ENCODE measurements around the gene FLT4.
"Not testable (repeated sequence)": the region's sequence is repeated elsewhere in the genome, so short reads cannot be mapped to it uniquely, and the experiment has no call there.

The FLT4 gene

GRCh38 chr5:180670157-180670556 lies 20.8 kb upstream of the FLT4 start:
- DNase-seq: no peak

- DNase-seq: no peak
Measured at GRCh38 chr5:180669661-180670060, 20.3 kb upstream of the FLT4 start.

- no peak for DNase-seq
Measured at GRCh38 chr5:180668835-180669596, 19.6 kb upstream of the FLT4 start.

- DNase-seq: no peak
Measured at GRCh38 chr5:180666812-180667211, 17.4 kb upstream of the FLT4 start.

GRCh38 chr5:180665682-180666404 lies 16.4 kb upstream of the FLT4 start:
- DNase-seq: no peak

- DNase-seq: no peak
Measured at GRCh38 chr5:180658774-180659564, 9.6 kb upstream of the FLT4 start.

GRCh38 chr5:180655243-180655642 lies 5.8 kb upstream of the FLT4 start:
- DNase-seq: not testable (repeated sequence)

- DNase-seq: no peak
Measured at GRCh38 chr5:180652771-180653170, 3.4 kb upstream of the FLT4 start.

GRCh38 chr5:180652346-180652745 lies 2.9 kb upstream of the FLT4 start:
- no peak for DNase-seq

- no peak for DNase-seq
Measured at GRCh38 chr5:180648658-180649296, 623 bp downstream of the FLT4 start.

GRCh38 chr5:180647941-180648500 lies 1.4 kb downstream of the FLT4 start:
- DNase-seq: no peak

- no peak for DNase-seq
Measured at GRCh38 chr5:180647465-180647864, 1.9 kb downstream of the FLT4 start.

GRCh38 chr5:180646963-180647305 lies 2.5 kb downstream of the FLT4 start:
- DNase-seq: no peak

- no peak for DNase-seq
Measured at GRCh38 chr5:180646289-180646962, 3.0 kb downstream of the FLT4 start.

- no peak for DNase-seq
Measured at GRCh38 chr5:180645274-180646204, 3.9 kb downstream of the FLT4 start.

GRCh38 chr5:180644825-180645273 lies 4.6 kb downstream of the FLT4 start:
- no peak for DNase-seq

GRCh38 chr5:180644129-180644824 lies 5.1 kb downstream of the FLT4 start:
- no peak for DNase-seq

- DNase-seq: no peak
Measured at GRCh38 chr5:180643191-180643851, 6.1 kb downstream of the FLT4 start.

GRCh38 chr5:180642779-180643178 lies 6.6 kb downstream of the FLT4 start:
- DNase-seq: no peak

Data from T-helper 9 cell (primary cell).